ENCODE data around the gene STING1.

Gene STING1

DNA sequence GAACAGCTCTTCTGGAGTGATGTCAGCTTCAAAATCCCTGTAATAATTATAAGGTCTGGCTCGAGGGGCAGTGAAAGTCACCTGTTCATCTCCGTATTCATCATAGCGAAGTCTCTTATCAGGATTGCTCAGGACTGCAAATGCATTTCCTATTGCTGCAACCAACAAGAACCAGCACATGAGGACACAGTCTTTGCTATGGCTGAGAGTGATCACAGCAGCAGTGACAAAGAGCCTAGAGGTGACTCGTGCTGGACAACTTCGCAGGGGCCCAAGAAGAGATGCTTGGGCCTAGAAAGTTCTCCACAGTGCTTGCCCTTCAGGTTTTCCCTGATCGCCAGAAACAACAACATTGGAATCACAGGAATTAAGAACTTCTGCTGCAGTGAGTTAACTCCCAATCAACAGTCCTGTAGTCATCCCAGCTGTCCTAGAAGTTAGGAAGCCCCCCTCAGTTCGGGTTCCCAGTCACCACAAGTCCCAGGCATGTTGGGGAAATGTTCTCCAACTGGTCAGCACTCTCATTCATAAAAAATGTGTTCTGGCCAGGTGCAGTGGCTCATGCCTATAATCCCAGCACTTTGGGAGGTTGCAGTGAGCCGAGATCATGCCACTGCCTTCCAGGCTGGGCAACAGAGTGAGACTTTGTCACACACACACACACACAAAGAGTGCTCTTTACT, 56.2 kb downstream of the STING1 start:
- peaks cover 5% of the 10 kb centered on the region for H3K4me1 ChIP-seq (ENCODE audit: control insufficient read depth, insufficient read depth, low read length, poor library complexity, severe bottlenecking)
- H3K27ac ChIP-seq (ENCODE audit: low read depth, low read length, severe bottlenecking), result peak overlapping the region; percentile 45
- WGBS, 2 experiments (ENCODE audit: insufficient coverage in 2 of 2), result 97 to 98% methylated on average over 6 to 8 of the region's 8 CpGs
- no peak overlapping the region for H3K4me3 ChIP-seq (ENCODE audit: extremely low read depth, insufficient read depth, low read length, poor library complexity, severe bottlenecking)
- no peaks in the 10 kb centered on the region for H3K9me3 ChIP-seq (ENCODE audit: control insufficient read depth, low read length)
- H3K36me3 ChIP-seq (ENCODE audit: control insufficient read depth, insufficient read depth, low read length), result peaks cover 69% of the 10 kb centered on the region
